Measurements from ENCODE around the gene RUFY3.
"Not testable (repeated sequence)": the region's sequence is repeated elsewhere in the genome, so short reads cannot be mapped to it uniquely, and the experiment has no call there.

The RUFY3 gene

GRCh38 chr4:70818173-70818855, 96.5 kb downstream of the RUFY3 start:
- no peak for TF ChIP-seq ZNF274 (IDR thresholded peaks at IDR 0.05; ENCODE audit: low read depth, low read length)
- no peak overlapping the region for H3K4me3 ChIP-seq (ENCODE audit: low read length)

GRCh38 chr4:70818921-70819320, 97.2 kb downstream of the RUFY3 start:
- H3K4me3 ChIP-seq (ENCODE audit: low read length): no peak overlapping the region
- no peak for TF ChIP-seq ZNF274 (IDR thresholded peaks at IDR 0.05; ENCODE audit: low read depth, low read length)

GRCh38 chr4:70829015-70829414, 107.3 kb downstream of the RUFY3 start:
- no peak overlapping the region for H3K4me3 ChIP-seq (ENCODE audit: low read length)
- no peak for TF ChIP-seq ZNF274 (IDR thresholded peaks at IDR 0.05; ENCODE audit: low read depth, low read length)

DNA sequence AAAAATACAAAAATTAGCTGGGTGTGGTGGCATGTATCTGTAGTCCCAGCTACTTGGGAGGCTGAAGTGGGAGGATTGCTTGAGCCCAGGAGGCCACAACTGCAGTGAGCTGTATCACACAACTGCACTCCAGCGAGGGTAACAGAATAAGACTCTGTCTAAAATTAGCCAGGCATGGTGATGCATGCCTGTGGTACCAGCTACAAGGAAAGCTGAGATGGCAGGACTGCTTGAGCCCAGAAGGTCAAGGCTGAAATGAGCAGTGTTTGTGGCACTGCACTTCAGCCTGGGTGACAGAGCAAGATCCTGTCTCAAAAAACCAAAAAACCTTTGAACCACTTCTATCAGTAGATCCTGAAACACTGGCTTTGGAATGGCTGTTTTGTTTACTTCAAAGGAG, 107.7 kb downstream of the RUFY3 start:
- TF ChIP-seq ZNF274 (IDR thresholded peaks at IDR 0.05; ENCODE audit: low read depth, low read length): no peak
- no peak overlapping the region for H3K4me3 ChIP-seq (ENCODE audit: low read length)

DNA sequence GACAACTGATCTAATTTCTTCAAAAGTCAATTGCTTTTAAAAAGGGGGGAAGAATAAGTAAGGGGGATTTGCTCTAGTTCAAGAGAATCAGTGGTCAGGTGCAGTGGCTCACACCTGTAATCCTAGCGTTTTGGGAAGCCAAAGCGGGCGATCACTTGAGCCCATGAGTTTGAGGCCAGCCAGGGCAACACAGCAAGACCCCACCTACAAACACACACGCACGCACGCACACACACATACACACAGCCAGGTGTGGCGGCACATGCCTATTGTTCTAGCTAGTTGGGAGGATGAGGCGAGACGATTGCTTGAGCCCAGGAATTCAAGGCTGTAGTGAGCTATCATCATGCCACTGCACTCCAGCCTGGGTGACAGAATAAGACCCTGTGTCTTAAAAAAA, 108.3 kb downstream of the RUFY3 start:
- H3K4me3 ChIP-seq (ENCODE audit: low read length): no peak overlapping the region

DNA sequence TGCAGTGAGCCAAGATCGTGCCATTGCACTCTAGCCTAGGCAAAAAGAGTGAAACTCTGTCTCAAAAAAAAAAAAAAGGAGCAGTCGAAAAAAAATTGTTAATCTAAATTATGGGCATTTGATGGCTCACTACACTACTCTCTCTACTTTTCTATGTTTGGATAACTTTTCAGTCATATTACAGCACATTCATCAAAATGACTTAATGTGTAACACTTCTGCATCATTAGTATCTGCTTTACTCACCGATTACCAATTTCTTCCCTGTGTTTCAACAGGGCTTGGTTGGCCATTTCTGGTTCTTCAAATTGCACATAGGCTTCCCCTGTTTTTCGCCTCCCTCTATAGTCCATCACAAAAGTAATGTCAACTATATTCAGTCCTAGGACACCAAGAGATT, 109.5 kb downstream of the RUFY3 start:
- no peak for TF ChIP-seq ZNF274 (IDR thresholded peaks at IDR 0.05; ENCODE audit: low read depth, low read length)

More for the DNA sequence above, 108.3 kb downstream of the RUFY3 start:
- no peak for TF ChIP-seq ZNF274 (IDR thresholded peaks at IDR 0.05; ENCODE audit: low read depth, low read length)

DNA sequence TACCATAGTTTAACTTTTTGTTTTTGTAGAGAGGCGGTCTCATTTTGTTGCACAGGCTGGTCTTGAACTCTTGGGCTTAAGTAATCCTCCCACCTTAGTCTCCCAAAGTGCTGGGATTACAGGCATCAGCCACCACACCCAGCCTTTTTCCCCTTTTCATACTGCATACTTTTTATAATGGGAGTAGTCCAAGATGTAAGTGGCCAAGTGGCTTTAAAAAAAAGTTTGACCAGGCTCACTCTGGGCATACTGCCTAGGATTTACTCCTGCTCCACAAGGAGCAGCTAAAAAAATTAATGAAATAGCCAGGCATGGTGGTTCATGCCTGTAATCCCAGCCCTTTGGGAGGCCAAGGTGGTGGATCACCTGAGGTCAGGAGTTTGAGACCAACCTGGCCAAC, 111.9 kb downstream of the RUFY3 start:
- no peak overlapping the region for H3K4me3 ChIP-seq (ENCODE audit: low read length)
- no peak for TF ChIP-seq ZNF274 (IDR thresholded peaks at IDR 0.05; ENCODE audit: low read depth, low read length)

More for the DNA sequence above, 109.5 kb downstream of the RUFY3 start:
- H3K4me3 ChIP-seq (ENCODE audit: low read length): no peak overlapping the region

DNA sequence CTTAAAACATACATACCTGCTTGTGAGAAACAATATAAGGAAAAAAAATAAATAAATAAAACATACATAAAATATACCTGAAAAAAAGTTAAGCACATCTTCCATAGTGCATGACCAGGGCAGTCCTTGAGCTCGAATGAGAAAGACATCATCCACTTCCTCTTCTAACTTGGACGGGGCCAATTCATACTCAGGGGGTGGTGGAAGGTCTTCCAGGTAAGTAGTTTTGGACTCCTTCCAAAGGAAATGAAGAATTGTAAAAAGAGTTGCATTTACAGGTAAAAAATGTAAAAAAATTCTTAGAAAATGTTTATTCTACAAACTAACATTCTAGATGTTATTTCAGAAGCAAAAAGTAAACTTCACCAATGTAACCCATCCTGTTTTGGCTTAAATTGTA, 114.3 kb downstream of the RUFY3 start:
- no peak overlapping the region for H3K4me3 ChIP-seq (ENCODE audit: low read length)

GRCh38 chr4:70838204-70838603, 116.4 kb downstream of the RUFY3 start:
- peak overlapping the region; percentile 92 for H3K4me3 ChIP-seq (ENCODE audit: low read length)
- TF ChIP-seq ZNF274 (IDR thresholded peaks at IDR 0.05; ENCODE audit: low read depth, low read length): no peak

More for the DNA sequence above, 114.3 kb downstream of the RUFY3 start:
- no peak for TF ChIP-seq ZNF274 (IDR thresholded peaks at IDR 0.05; ENCODE audit: low read depth, low read length)

- peak overlapping the region; percentile 92 for H3K4me3 ChIP-seq (ENCODE audit: low read length)
- TF ChIP-seq ZNF274 (IDR thresholded peaks at IDR 0.05; ENCODE audit: low read depth, low read length): no peak
Measured at GRCh38 chr4:70838666-70839588, 117.2 kb downstream of the RUFY3 start.

GRCh38 chr4:70839589-70840093, 117.9 kb downstream of the RUFY3 start, which contains the start of gene GRSF1:
Gene GRSF1, minus strand, starts transcription at chr4:70839890. Its CDS starts 63 bp downstream, at chr4:70839827.
- TF ChIP-seq ZNF274 (IDR thresholded peaks at IDR 0.05; ENCODE audit: low read depth, low read length): no peak

GRCh38 chr4:70840137-70840536, 118.4 kb downstream of the RUFY3 start:
- not testable (repeated sequence) for H3K4me3 ChIP-seq (ENCODE audit: low read length)

More at GRCh38 chr4:70839589-70840093, 117.9 kb downstream of the RUFY3 start, which contains the start of gene GRSF1:
- peak within 1 kb of the TSS; percentile 92 for H3K4me3 ChIP-seq (ENCODE audit: low read length)

DNA sequence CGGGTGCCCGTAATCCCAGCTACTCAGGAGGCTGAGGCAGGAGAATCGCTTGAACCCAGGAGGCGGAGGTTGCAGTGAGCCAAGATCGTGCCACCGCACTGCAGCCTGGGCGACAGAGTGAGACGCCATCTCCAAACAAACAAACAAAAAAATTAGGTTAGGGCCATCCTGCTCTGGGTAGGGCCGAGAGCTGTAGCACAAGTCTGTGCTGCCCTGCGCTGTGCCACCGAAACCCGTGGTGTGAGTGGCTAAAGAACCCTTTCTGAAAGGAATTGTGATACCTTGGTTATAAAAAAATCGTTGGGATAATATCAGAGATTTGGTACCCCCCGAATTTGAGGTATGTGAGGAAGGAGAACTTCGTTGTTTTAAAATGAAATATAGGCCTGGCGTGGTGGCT, 118.9 kb downstream of the RUFY3 start:
- not testable (repeated sequence) for H3K4me3 ChIP-seq (ENCODE audit: low read length)

- TF ChIP-seq ZNF274 (IDR thresholded peaks at IDR 0.05; ENCODE audit: low read depth, low read length): no peak
Measured at GRCh38 chr4:70841211-70841610, 119.4 kb downstream of the RUFY3 start.

GRCh38 chr4:70841951-70842350, 120.2 kb downstream of the RUFY3 start:
- TF ChIP-seq ZNF274 (IDR thresholded peaks at IDR 0.05; ENCODE audit: low read depth, low read length): no peak
- H3K4me3 ChIP-seq (ENCODE audit: low read length): no peak overlapping the region

More at GRCh38 chr4:70841211-70841610, 119.4 kb downstream of the RUFY3 start:
- no peak overlapping the region for H3K4me3 ChIP-seq (ENCODE audit: low read length)

Measured in GM08714 (cell line).